AG09309 (cell line): Measurements from ENCODE around the gene SCD.

Experiments
- DNase-seq: peaks from one replicate; pipeline ENCODE4 v3.0.0-alpha.2; 2010; ENCODE audit warnings: low read depth
- H3K4me3 ChIP-seq: 2 replicates; pipeline ENCODE4 v1.5.1; 2011; ENCODE audit warnings: mild to moderate bottlenecking, low read depth, low read length, moderate library complexity; ENCODE audit not compliant: control insufficient read depth
- TF ChIP-seq, protein P1 (sequence below): IDR thresholded peaks from 2 replicates; pipeline ENCODE4 v1.5.1; 2011; ENCODE audit warnings: mild to moderate bottlenecking, low read depth, low read length, inconsistent platforms; ENCODE audit not compliant: insufficient read depth, control insufficient read depth; ENCODE audit errors: missing control alignments

The SCD gene

DNA sequence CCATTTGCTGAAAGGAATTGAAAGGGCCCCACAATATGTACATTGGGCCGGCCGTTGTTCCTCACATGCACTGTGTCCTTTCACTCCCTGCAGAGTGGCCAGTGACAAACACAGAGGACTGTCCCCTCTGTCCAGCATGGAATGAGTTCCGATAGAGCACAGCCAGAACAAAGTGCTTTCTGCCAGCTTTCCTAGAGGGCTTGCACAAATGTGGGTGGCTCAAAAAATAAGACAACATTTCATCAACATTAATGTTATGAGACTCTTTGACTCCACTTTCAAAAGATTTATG lies 19.4 kb upstream of the SCD start:
- no peak for DNase-seq
- H3K4me3 ChIP-seq = no peak overlapping the region
- TF ChIP-seq, protein P1, sequence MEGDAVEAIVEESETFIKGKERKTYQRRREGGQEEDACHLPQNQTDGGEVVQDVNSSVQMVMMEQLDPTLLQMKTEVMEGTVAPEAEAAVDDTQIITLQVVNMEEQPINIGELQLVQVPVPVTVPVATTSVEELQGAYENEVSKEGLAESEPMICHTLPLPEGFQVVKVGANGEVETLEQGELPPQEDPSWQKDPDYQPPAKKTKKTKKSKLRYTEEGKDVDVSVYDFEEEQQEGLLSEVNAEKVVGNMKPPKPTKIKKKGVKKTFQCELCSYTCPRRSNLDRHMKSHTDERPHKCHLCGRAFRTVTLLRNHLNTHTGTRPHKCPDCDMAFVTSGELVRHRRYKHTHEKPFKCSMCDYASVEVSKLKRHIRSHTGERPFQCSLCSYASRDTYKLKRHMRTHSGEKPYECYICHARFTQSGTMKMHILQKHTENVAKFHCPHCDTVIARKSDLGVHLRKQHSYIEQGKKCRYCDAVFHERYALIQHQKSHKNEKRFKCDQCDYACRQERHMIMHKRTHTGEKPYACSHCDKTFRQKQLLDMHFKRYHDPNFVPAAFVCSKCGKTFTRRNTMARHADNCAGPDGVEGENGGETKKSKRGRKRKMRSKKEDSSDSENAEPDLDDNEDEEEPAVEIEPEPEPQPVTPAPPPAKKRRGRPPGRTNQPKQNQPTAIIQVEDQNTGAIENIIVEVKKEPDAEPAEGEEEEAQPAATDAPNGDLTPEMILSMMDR = no peak

DNA sequence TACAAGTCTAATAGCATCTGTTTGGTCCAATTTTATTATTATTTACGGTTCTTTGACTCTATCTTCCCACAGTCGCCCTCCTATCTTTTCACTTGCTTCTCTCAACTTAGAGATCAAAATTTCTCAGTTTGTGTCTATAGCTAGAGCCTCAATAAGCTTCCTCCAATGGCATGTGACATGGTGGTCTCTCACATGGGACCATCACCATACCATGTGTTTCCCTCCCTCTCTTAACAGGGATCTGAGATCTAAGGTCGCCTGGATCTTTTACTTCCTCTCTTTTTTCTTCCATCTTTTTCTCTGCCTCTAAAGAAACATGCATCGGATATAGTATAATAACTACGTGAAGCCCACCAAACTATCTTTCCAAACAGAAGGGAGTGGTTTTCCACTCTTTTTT lies 18.8 kb upstream of the SCD start:
- H3K4me3 ChIP-seq = no peak overlapping the region
- TF ChIP-seq, protein P1 = no peak
- DNase-seq = no peak

DNA sequence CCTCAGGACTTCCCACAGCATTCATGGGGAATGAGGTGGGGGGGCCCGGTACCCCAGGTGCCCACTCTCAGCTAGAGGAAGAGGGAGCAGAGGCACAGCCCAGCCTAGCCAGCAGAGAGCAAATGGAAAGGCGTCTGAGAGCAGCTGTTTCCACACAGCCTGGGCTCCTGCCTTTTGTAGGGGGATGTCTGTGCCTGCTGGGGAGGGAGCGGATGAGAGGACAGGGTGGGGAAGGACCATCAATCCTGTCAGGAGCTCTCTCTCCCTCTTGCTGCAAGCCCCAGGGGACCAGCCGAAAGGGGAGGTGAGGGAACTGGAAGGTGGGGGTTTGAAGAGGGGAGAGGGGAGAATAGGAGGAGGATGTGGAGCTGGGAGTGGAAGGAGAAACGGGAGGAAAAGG lies 17.0 kb upstream of the SCD start, which contains the start of gene PKD2L1:
PKD2L1 (minus strand) TSS at position 150 of the 400 bp plus-strand sequence; CDS start at position 25, 125 bp downstream.
- H3K4me3 ChIP-seq = no peak within 1 kb of the TSS
- TF ChIP-seq, protein P1 = no peak
- no peak for DNase-seq

DNA sequence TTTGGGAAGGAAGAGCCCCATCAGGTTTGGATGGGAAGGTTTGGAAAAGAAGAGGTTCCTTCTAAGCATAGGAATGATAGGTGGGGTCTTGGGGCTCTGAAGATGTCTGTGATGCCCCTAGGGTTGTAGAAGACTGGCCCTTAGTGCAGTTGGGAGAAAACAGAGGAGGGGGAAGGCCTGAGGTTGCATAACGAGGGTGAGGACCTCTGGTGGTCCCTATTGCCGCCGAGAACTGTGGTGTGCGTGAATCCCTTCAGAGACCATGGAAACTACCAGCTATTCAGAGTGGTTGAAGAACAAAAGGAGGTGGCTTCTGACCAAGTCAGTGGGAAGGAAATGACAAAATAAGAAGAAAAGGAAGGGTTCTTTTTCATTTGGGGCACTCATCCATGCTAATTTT lies 13.9 kb upstream of the SCD start:
- no peak for DNase-seq

DNA sequence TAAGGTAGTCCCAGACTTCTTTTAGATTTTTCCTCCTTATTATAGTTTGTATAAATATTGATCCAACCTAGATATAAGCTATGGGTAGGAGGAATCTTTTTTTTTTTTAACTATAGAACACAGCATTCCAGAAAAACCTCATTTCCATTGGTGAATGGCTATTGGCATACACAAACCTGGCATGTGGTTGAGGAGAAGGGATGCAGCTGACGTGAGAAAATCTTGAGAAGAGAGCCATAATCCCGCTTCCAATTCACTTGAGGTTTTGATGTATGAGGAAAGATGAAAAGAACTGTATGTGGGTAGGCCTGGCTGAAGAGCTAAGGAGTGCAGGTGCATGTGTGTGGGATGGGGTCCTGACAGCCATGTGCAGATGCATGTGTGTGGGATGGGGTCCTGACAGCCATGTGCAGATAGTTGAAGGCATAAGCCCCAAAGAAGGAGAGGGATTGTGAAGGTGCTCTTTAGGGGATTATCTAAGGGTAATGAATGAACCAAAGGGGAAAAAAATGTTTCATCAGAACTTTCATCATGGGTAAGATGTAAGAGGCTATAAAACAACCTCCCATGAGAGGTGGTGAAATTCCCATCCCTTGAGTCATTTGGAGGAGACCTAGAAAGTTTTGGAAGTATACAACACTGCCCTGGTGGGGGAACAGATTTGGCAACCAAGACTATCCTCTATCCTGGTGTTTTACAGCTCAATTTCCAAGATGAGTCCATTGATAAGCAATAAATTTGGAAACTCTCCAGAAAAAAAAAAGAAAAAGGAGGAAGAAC lies 13.2 kb upstream of the SCD start:
- DNase-seq = no peak
- TF ChIP-seq, protein P1 = no peak

More for the DNA sequence above, 13.9 kb upstream of the SCD start:
- no peak overlapping the region for H3K4me3 ChIP-seq
- TF ChIP-seq, protein P1 = no peak

DNA sequence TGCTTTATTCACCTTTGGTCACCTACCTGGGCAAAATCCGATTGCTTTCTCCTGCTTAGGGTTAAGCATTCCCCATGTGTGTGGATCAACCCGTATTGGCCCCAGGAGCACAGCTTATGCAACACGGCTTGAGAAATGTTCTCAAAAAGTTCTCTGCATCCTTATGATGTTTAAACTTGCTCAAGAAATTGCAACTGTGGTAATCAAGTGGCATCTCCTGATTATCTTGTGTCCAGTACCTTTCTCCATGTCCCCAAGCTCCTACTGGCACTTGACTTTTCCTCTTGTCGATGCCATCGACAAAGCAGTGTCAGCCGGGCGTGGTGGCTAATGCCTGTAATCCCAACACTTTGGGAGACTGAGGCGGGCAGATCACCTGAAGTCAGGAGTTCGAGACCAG lies 12.3 kb upstream of the SCD start:
- TF ChIP-seq, protein P1 = no peak

More for the DNA sequence above, 13.2 kb upstream of the SCD start:
- no peak overlapping the region for H3K4me3 ChIP-seq

More for the DNA sequence above, 12.3 kb upstream of the SCD start:
- H3K4me3 ChIP-seq = no peak overlapping the region
- DNase-seq = no peak
